AG04450 (cell line): ENCODE results near the gene MED13. TPM values are rescaled to one million over a fixed set of nuclear protein-coding genes. Genes with fewer than 3 reads are reported as not detected.
"Not testable (repeated sequence)": the region's sequence is repeated elsewhere in the genome, so short reads cannot be mapped to it uniquely, and the experiment has no call there.

ENCODE experiments used
- CTCF ChIA-PET: fragments of 300-600, 350-600 bp; formaldehyde crosslinking; extraction: SDS; loops from one replicate; lab custom pipeline; 2022; ENCODE audit warnings: antibody characterized with exemption, inconsistent platforms; lab: Charles Lee
- POLR2A ChIA-PET: fragments of 350-600 bp; formaldehyde crosslinking; extraction: SDS; loops from one replicate; lab custom pipeline; 2021; ENCODE audit warnings: antibody characterized with exemption, inconsistent platforms; lab: Yijun Ruan, JAX
- DNase-seq: peaks from one replicate; pipeline ENCODE4 v3.0.0-alpha.2; 2011; ENCODE audit warnings: low read depth, low spot score
- H3K27ac ChIP-seq: one replicate; pipeline ENCODE4 v1.5.1; 2012; ENCODE audit warnings: low read depth, low read length, control low read depth
- H3K27me3 ChIP-seq: one replicate; pipeline ENCODE4 v1.6.0; 2012; ENCODE audit warnings: low read length; ENCODE audit not compliant: control insufficient read depth, insufficient read depth
- H3K4me3 ChIP-seq: 2 replicates; pipeline ENCODE4 v1.5.1; 2011; ENCODE audit warnings: mild to moderate bottlenecking, low read depth, low read length, control low read depth
- H3K9me3 ChIP-seq: 2 replicates; pipeline ENCODE4 v1.5.1; 2012; ENCODE audit warnings: low read length; ENCODE audit not compliant: control insufficient read depth, insufficient read depth
- polyA plus RNA-seq: library from polyadenylated mRNA; depleted of rRNA; stranded (reverse); fragments of >200 nt; gene quantifications from 2 replicates; pipeline ENCODE4 v1.2.3, GENCODE V29; 2011
- TF ChIP-seq, protein P1 (sequence below): IDR thresholded peaks from 2 replicates; pipeline ENCODE4 v1.5.1; 2011; ENCODE audit warnings: low read depth, low read length, control low read depth, inconsistent platforms

MED13 gene
- polyA plus RNA-seq, 1 experiment, result 35.2 TPM

- H3K4me3 ChIP-seq, result peak overlapping the region; percentile 89
- ChIA-PET POLR2A (no interaction called here), CTCF (no interaction called here)
- TF ChIP-seq, protein P1, sequence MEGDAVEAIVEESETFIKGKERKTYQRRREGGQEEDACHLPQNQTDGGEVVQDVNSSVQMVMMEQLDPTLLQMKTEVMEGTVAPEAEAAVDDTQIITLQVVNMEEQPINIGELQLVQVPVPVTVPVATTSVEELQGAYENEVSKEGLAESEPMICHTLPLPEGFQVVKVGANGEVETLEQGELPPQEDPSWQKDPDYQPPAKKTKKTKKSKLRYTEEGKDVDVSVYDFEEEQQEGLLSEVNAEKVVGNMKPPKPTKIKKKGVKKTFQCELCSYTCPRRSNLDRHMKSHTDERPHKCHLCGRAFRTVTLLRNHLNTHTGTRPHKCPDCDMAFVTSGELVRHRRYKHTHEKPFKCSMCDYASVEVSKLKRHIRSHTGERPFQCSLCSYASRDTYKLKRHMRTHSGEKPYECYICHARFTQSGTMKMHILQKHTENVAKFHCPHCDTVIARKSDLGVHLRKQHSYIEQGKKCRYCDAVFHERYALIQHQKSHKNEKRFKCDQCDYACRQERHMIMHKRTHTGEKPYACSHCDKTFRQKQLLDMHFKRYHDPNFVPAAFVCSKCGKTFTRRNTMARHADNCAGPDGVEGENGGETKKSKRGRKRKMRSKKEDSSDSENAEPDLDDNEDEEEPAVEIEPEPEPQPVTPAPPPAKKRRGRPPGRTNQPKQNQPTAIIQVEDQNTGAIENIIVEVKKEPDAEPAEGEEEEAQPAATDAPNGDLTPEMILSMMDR, result no peak
- peak; percentile 7 for DNase-seq
- H3K27ac ChIP-seq, result peak overlapping the region; percentile 90
- H3K9me3 ChIP-seq, result no peaks in the 10 kb centered on the region
- no peaks in the 10 kb centered on the region for H3K27me3 ChIP-seq
These were observed 138.3 kb downstream of the MED13 start for GRCh38 chr17:61926826-61927207.

DNA sequence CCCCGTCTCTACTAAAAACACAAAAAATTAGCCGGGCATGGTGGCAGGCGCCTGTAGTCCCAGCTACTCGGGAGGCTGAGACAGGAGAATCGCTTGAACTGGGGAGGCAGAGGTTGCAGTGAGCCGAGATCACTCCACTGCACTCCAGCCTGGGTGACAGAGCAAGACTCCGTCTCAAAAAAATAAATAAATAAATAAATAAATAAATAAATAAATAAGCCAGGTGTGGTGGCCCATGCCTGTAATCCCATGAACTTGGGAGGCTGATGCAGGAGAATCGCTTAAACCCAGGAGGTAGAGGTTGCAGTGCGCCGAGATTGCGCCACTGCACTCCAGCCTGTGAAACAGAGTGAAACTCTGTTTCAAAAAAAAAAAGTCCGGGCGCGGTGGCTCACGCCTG is 149.9 kb downstream of the MED13 start:
- H3K27ac ChIP-seq, DNase-seq, H3K4me3 ChIP-seq, POLR2A ChIA-PET, H3K27me3 ChIP-seq, CTCF ChIA-PET, H3K9me3 ChIP-seq: not testable (repeated sequence)

DNA sequence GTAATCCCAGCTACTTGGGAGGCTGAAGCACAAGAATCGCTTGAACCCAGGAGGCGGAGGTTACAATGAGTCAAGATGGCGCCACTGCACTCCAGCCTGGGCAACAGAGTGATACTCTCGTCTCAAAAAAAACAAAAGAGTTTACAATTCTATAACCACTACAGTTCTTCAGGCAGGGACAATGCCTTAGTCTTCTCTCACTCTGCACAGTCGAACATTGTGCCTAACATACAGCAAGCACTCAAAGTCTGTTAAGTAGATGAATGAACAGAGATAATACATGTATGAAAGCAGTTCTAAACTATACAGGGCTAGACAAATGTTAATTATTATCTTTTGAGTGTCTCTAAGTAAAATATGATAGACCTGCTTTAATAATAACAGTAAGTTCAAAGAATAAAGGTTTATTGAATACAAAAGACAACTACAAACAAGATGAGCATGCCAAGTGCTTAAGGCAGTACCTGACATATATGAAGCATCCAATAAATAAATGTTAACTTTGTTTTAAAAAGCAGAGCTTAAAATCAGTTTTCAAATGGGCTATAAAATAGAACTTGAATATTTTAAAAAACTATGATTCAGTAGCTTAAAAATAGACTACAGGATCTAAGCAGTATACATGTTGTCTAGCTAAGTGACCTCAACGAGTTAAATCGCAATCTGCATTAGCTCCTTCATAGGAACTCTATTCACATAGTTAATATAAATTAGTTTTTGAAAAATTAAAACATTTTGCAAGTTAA is 156.6 kb downstream of the MED13 start:
- POLR2A ChIA-PET, result no interaction called here
- CTCF ChIA-PET, result no interaction called here

DNA sequence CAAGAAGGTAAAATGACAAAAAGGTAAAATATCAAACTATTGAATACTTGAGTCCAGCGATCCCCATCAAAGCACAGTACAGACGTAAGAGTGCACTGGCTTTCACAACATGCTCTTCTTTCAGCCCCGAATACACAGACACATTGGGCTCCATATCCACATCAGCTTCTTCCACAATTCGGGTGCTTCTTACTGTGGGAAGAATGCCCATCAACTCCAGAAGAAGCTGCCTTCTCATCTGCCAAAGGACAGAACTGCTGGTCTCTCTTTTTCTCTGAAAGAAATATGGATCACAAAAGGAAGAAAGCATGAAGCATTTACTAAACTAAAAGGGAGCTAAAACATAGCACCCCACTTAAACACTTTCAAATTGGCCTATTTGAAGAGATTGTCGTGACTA is 157.7 kb downstream of the MED13 start:
- H3K27ac ChIP-seq, result no peak overlapping the region
- H3K4me3 ChIP-seq, result no peak overlapping the region
- ChIA-PET CTCF (interaction anchor here (0.6 kb wide), 1 partner anchor 1871 kb away, joined by 4 read pairs; no protein-coding TSS in a partner anchor), POLR2A (no interaction called here)
- H3K9me3 ChIP-seq, result no peaks in the 10 kb centered on the region
- TF ChIP-seq, protein P1, result no peak
- no peak for DNase-seq
- H3K27me3 ChIP-seq, result no peaks in the 10 kb centered on the region

More for the DNA sequence above, 156.6 kb downstream of the MED13 start:
- H3K4me3 ChIP-seq, result no peak overlapping the region
- no peak overlapping the region for H3K27ac ChIP-seq
- TF ChIP-seq, protein P1, result no peak
- no peaks in the 10 kb centered on the region for H3K9me3 ChIP-seq
- no peak for DNase-seq
- no peaks in the 10 kb centered on the region for H3K27me3 ChIP-seq

GRCh38 chr17:61904094-61904710 is 160.9 kb downstream of the MED13 start:
- TF ChIP-seq, protein P1, result no peak
- POLR2A ChIA-PET, result no interaction called here
- DNase-seq, result no peak
- CTCF ChIA-PET, result no interaction called here
- Histone ChIP-seq H3K27me3 (no peaks in the 10 kb centered on the region), H3K9me3 (no peaks in the 10 kb centered on the region), H3K4me3 (no peak overlapping the region), H3K27ac (no peak overlapping the region)
